KOPT-K1 (cell line): Measurements from ENCODE around the gene SHE.

Experiments
- H3K27ac ChIP-seq: fragments of 200-600 bp; sonication (generic); 2 replicates; pipeline ENCODE4 v1.5.1; 2016; ENCODE audit warnings: antibody characterized with exemption, mild to moderate bottlenecking, low read depth, low read length; ENCODE audit not compliant: poor library complexity, severe bottlenecking
- H3K36me3 ChIP-seq: fragments of 200-600 bp; sonication (generic); 2 replicates; pipeline ENCODE4 v1.5.1; 2017; ENCODE audit warnings: antibody characterized with exemption, mild to moderate bottlenecking, low read length, moderate library complexity; ENCODE audit not compliant: insufficient read depth
- H3K9me3 ChIP-seq: fragments of 200-600 bp; sonication (generic); 2 replicates; pipeline ENCODE4 v1.5.1; 2017; ENCODE audit warnings: antibody characterized with exemption, low read length, mild to moderate bottlenecking; ENCODE audit not compliant: insufficient read depth, poor library complexity, severe bottlenecking

Gene SHE

GRCh38 chr1:154529308-154529707, 27.1 kb upstream of the SHE start:
- Histone ChIP-seq H3K36me3 (no peaks in the 10 kb centered on the region), H3K27ac (no peak overlapping the region), H3K9me3 (no peaks in the 10 kb centered on the region)

- no peaks in the 10 kb centered on the region for H3K36me3 ChIP-seq
- no peak overlapping the region for H3K27ac ChIP-seq
- no peaks in the 10 kb centered on the region for H3K9me3 ChIP-seq
Measured at GRCh38 chr1:154527192-154527591, 25.0 kb upstream of the SHE start.

- no peaks in the 10 kb centered on the region for H3K9me3 ChIP-seq
Measured at GRCh38 chr1:154524881-154525280, 22.7 kb upstream of the SHE start.

GRCh38 chr1:154521695-154522094, 19.5 kb upstream of the SHE start:
- H3K36me3 ChIP-seq = no peaks in the 10 kb centered on the region
- H3K9me3 ChIP-seq = no peaks in the 10 kb centered on the region
- H3K27ac ChIP-seq = no peak overlapping the region

More at GRCh38 chr1:154524881-154525280, 22.7 kb upstream of the SHE start:
- H3K36me3 ChIP-seq = no peaks in the 10 kb centered on the region
- H3K27ac ChIP-seq = no peak overlapping the region

- Histone ChIP-seq H3K27ac (no peak overlapping the region), H3K9me3 (no peaks in the 10 kb centered on the region), H3K36me3 (no peaks in the 10 kb centered on the region)
Measured at GRCh38 chr1:154520333-154520732, 18.1 kb upstream of the SHE start.

GRCh38 chr1:154519591-154519991, 17.4 kb upstream of the SHE start:
- H3K27ac ChIP-seq = no peak overlapping the region
- no peaks in the 10 kb centered on the region for H3K9me3 ChIP-seq
- no peaks in the 10 kb centered on the region for H3K36me3 ChIP-seq

GRCh38 chr1:154517661-154518060, 15.4 kb upstream of the SHE start:
- Histone ChIP-seq H3K36me3 (no peaks in the 10 kb centered on the region), H3K27ac (no peak overlapping the region), H3K9me3 (no peaks in the 10 kb centered on the region)

GRCh38 chr1:154514066-154514553, 11.9 kb upstream of the SHE start:
- H3K9me3 ChIP-seq = no peaks in the 10 kb centered on the region
- H3K27ac ChIP-seq = no peak overlapping the region
- no peaks in the 10 kb centered on the region for H3K36me3 ChIP-seq

GRCh38 chr1:154512760-154513159, 10.5 kb upstream of the SHE start:
- no peak overlapping the region for H3K27ac ChIP-seq
- no peaks in the 10 kb centered on the region for H3K9me3 ChIP-seq
- H3K36me3 ChIP-seq = no peaks in the 10 kb centered on the region

- H3K9me3 ChIP-seq = peaks cover 6% of the 10 kb centered on the region
- H3K36me3 ChIP-seq = no peaks in the 10 kb centered on the region
- H3K27ac ChIP-seq = no peak overlapping the region
Measured at GRCh38 chr1:154503898-154504297, 1.7 kb upstream of the SHE start.

- Histone ChIP-seq H3K27ac (no peak overlapping the region), H3K9me3 (peaks cover 6% of the 10 kb centered on the region), H3K36me3 (no peaks in the 10 kb centered on the region)
Measured at GRCh38 chr1:154502744-154503115, 518 bp upstream of the SHE start.

GRCh38 chr1:154501423-154502065, 668 bp downstream of the SHE start:
- Histone ChIP-seq H3K27ac (no peak overlapping the region), H3K9me3 (peaks cover 6% of the 10 kb centered on the region), H3K36me3 (no peaks in the 10 kb centered on the region)

GRCh38 chr1:154500533-154500932, 1.7 kb downstream of the SHE start:
- Histone ChIP-seq H3K9me3 (no peaks in the 10 kb centered on the region), H3K36me3 (no peaks in the 10 kb centered on the region), H3K27ac (no peak overlapping the region)

GRCh38 chr1:154499446-154499845, 2.8 kb downstream of the SHE start:
- Histone ChIP-seq H3K27ac (no peak overlapping the region), H3K36me3 (no peaks in the 10 kb centered on the region), H3K9me3 (no peaks in the 10 kb centered on the region)

- no peaks in the 10 kb centered on the region for H3K9me3 ChIP-seq
- H3K36me3 ChIP-seq = no peaks in the 10 kb centered on the region
- no peak overlapping the region for H3K27ac ChIP-seq
Measured at GRCh38 chr1:154497026-154497806, 5.0 kb downstream of the SHE start.

GRCh38 chr1:154496383-154496782, 5.8 kb downstream of the SHE start:
- Histone ChIP-seq H3K36me3 (no peaks in the 10 kb centered on the region), H3K9me3 (no peaks in the 10 kb centered on the region), H3K27ac (no peak overlapping the region)
